Left lung (tissue), 10 donors: Measurements from ENCODE around the gene SYS1. TPM values are rescaled to one million over a fixed set of nuclear protein-coding genes. Genes with fewer than 3 reads are reported as not detected.

Experiments used
- ATAC-seq: fragments of 200-7000 bp; cut with Tn5 transposase; one replicate; pipeline ENCODE4 v1.9.1; 2020; ENCODE audit warnings: moderate library complexity
- DNase-seq, 4 donors: peaks; one replicate each; pipeline ENCODE4 v3.0.0-alpha.2; 2013 to 2020
- H3K27ac ChIP-seq, 2 donors: fragments of 200-600 bp; sonication (generic) in 1 of 2; one replicate each; pipeline versions ENCODE4 v1.5.0 to v1.8.0; 2020 to 2021
- H3K27me3 ChIP-seq, 2 donors: fragments of 200-600 bp; sonication (generic) in 1 of 2; one replicate each; pipeline versions ENCODE4 v1.5.0 to v1.8.0; 2020 to 2021
- H3K36me3 ChIP-seq, 2 donors: fragments of 200-600 bp; sonication (generic) in 1 of 2; one replicate each; pipeline versions ENCODE4 v1.5.0 to v1.8.0; 2020 to 2021
- H3K4me1 ChIP-seq, 2 donors: fragments of 200-600 bp; one replicate each; pipeline ENCODE4 v1.8.0; 2021
- H3K4me3 ChIP-seq, 2 donors: fragments of 200-600 bp; sonication (generic) in 1 of 2; one replicate each; pipeline versions ENCODE4 v1.5.0 to v1.8.0; 2020 to 2021; ENCODE audit warnings: mild to moderate bottlenecking in 1 of 2
- H3K9me3 ChIP-seq, 2 donors: fragments of 200-600 bp; sonication (generic) in 1 of 2; one replicate each; pipeline versions ENCODE4 v1.5.0 to v1.8.0; 2020 to 2021
- CTCF ChIP-seq, 2 donors: fragments of 200-600 bp; sonication (generic) in 1 of 2; IDR thresholded peaks; one replicate each; pipeline versions ENCODE4 v1.5.0 to v1.8.0; 2021; ENCODE audit warnings: antibody characterized with exemption in 2 of 2
- intact Hi-C, 2 donors: fragments of 100-400 bp; cut with DNase I; formaldehyde crosslinking; loops; one replicate each; pipeline versions ENCODE4 v1.11.2 to v1.14.2; 2022
- polyA plus RNA-seq, 6 donors: library from polyadenylated mRNA; unstranded; fragments of 120-200 nt; gene quantifications; one replicate each; pipeline ENCODE4 v1.2.1, GENCODE V29; 2013; ENCODE audit not compliant: insufficient read length in 6 of 6
- total RNA-seq, 2 donors: library from RNA; stranded (reverse); fragmentation: NEBNext Ultra II Directional; extraction: Animal tissue kit (Norgen Biotek cat#: 25700); gene quantifications; one replicate each; pipeline ENCODE4 v1.2.1, GENCODE V29; 2021
- donor health status: DM: no; HTN: yes; CAD: no.
- donor health status: DM: no; HTN: no; CAD: no.

Gene SYS1
- total and polyA plus RNA-seq, 8 donors, result 20.8 to 48.8 (median 24.1) TPM

- DNase-seq, result no peak
- H3K9me3 ChIP-seq, result no peaks in the 10 kb centered on the region
- no peak for ATAC-seq
- peaks cover 16 to 74% of the 10 kb centered on the region in 2 donors for H3K4me1 ChIP-seq
- H3K27me3 ChIP-seq, result no peaks in the 10 kb centered on the region
- no peak overlapping the region for H3K4me3 ChIP-seq
- TF ChIP-seq CTCF (IDR thresholded peaks at IDR 0.05), result no peak
- no peak overlapping the region for H3K27ac ChIP-seq
- H3K36me3 ChIP-seq, result peaks cover 0 to 29% of the 10 kb centered on the region in 2 donors
- intact Hi-C loops, result no loop called here
These were observed 2.6 kb downstream of the SYS1 start for GRCh38 chr20:45365444-45365970.

- no peak for ATAC-seq
- H3K4me1 ChIP-seq, result peaks cover 16 to 67% of the 10 kb centered on the region in 2 donors
- no peak overlapping the region for H3K4me3 ChIP-seq
- no peaks in the 10 kb centered on the region for H3K9me3 ChIP-seq
- H3K36me3 ChIP-seq, result peaks cover 0 to 29% of the 10 kb centered on the region in 2 donors
- intact Hi-C loops, result no loop called here
- no peak for TF ChIP-seq CTCF (IDR thresholded peaks at IDR 0.05)
- no peak for DNase-seq
- no peaks in the 10 kb centered on the region for H3K27me3 ChIP-seq
- no peak overlapping the region for H3K27ac ChIP-seq
These were observed 3.2 kb downstream of the SYS1 start for GRCh38 chr20:45366192-45366591.

- intact Hi-C loops, result no loop called here
- ATAC-seq, result no peak
These were observed 3.7 kb downstream of the SYS1 start for GRCh38 chr20:45366631-45367030.

GRCh38 chr20:45367126-45367525, 4.2 kb downstream of the SYS1 start:
- no peak for DNase-seq
- Histone ChIP-seq H3K4me3 (no peak overlapping the region), H3K27ac (peak overlapping the region; percentile 2 to 66), H3K27me3 (no peaks in the 10 kb centered on the region), H3K9me3 (no peaks in the 10 kb centered on the region), H3K4me1 (peaks cover 16 to 61% of the 10 kb centered on the region in 2 donors), H3K36me3 (peaks cover 0 to 29% of the 10 kb centered on the region in 2 donors)
- no peak for TF ChIP-seq CTCF (IDR thresholded peaks at IDR 0.05)
- ATAC-seq, result no peak
- intact Hi-C loops, result no loop called here

More at GRCh38 chr20:45366631-45367030, 3.7 kb downstream of the SYS1 start:
- no peak for TF ChIP-seq CTCF (IDR thresholded peaks at IDR 0.05)
- H3K27ac ChIP-seq, result peak overlapping the region in 1 of 2 donors; percentile 66
- peaks cover 0 to 29% of the 10 kb centered on the region in 2 donors for H3K36me3 ChIP-seq
- no peaks in the 10 kb centered on the region for H3K27me3 ChIP-seq
- no peak overlapping the region for H3K4me3 ChIP-seq
- DNase-seq, result no peak
- H3K9me3 ChIP-seq, result no peaks in the 10 kb centered on the region
- peaks cover 16 to 63% of the 10 kb centered on the region in 2 donors for H3K4me1 ChIP-seq

- Histone ChIP-seq H3K9me3 (no peaks in the 10 kb centered on the region), H3K4me3 (no peak overlapping the region), H3K27ac (peak overlapping the region in 1 of 2 donors; percentile 66), H3K4me1 (peaks cover 13 to 66% of the 10 kb centered on the region in 2 donors), H3K36me3 (peaks cover 0 to 29% of the 10 kb centered on the region in 2 donors), H3K27me3 (no peaks in the 10 kb centered on the region)
- peak in 1 of 4 donors; percentile 55 for DNase-seq
- intact Hi-C loops, result no loop called here
- TF ChIP-seq CTCF (IDR thresholded peaks at IDR 0.05), result no peak
- ATAC-seq, result peak; percentile 6
These were observed 5.4 kb downstream of the SYS1 start for GRCh38 chr20:45368221-45368980.
